GM11168 (cell line): Measurements from ENCODE around the gene PTPRK.

Source experiments
- in situ Hi-C: fragments of 300-500 bp; cut with MboI; formaldehyde crosslinking; loops from one replicate; pipeline ENCODE4 v1.12.0; 2022; ENCODE audit warnings: low sequenced_read_pairs; ENCODE audit not compliant: unreplicated experiment

Gene PTPRK

GRCh38 chr6:128067446-128068118 is 452.8 kb downstream of the PTPRK start:
- in situ Hi-C loops, result no loop called here

GRCh38 chr6:128065072-128065471 is 455.3 kb downstream of the PTPRK start:
- in situ Hi-C loops, result no loop called here

DNA sequence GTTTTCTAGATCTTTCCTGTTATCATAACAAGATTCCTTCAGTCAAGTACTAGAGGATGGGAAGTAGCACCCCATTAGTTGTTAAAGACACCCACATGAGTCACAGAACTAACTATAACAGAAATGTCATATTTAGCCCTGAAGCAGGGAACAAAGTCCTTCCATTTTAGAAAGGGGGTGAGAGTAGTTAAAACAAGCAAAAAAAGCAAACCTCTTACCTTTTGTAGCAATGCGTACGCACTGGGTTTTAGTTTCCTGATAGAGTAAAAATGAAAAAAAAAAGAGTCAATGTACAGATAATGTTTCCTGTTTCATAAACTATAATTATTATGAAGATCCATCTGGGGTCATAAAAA is 455.9 kb downstream of the PTPRK start:
- in situ Hi-C loops, result no loop called here

DNA sequence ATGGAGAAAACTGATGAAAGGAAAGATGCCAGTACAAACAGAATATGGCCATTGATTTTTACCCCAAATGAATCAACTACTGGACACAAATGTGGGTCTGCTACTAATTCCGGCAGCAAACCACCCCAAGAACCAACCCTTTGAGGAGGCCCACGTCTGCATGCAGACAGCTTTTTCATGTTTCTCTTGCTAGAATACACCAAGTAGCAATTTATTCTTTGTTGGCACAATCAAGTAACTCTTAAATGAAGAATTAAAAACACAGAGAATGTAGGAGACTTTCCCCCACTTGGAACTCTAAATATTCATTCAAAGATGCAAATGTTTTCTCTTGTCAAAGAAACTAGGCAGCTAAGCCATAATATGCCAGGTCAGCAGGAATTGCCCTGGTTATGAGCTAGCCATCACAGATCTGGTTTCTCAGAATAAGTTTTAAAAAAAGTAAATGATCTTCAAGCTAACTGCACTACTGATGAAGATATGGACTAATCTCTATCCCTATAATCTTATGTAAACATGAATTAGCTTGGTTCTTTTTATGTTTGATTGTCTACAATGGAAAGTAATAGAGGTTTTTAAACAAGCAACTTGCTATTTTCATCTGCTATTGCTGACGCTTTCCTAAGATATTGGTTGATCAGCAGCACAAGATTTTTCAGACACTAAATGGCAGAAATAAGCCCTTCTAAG is 456.4 kb downstream of the PTPRK start:
- in situ Hi-C loops, result no loop called here

- in situ Hi-C loops, result no loop called here
Observed at GRCh38 chr6:128062882-128063603, 457.4 kb downstream of the PTPRK start.

- in situ Hi-C loops, result no loop called here
Observed at GRCh38 chr6:128057946-128058345, 462.5 kb downstream of the PTPRK start.

DNA sequence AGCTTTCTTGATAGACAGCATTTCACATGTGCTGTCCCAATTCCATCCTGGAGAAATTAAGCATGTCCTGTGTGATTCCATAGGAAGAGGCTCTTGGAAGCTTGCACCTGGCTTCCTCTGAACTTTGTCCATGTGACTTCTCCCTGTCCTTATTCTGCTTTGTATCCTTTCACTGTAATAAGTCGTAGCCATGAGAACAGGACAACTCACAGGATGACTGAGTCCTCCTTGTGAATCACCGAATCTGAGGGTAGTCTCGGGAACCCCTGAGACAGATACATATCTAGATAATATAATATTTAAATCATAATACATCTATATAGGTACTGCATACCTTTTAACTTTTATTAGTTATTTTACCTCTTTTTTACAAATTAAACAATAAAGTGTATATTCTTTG is 462.9 kb downstream of the PTPRK start:
- in situ Hi-C loops, result no loop called here

GRCh38 chr6:128053109-128053508 is 467.3 kb downstream of the PTPRK start:
- in situ Hi-C loops, result no loop called here

DNA sequence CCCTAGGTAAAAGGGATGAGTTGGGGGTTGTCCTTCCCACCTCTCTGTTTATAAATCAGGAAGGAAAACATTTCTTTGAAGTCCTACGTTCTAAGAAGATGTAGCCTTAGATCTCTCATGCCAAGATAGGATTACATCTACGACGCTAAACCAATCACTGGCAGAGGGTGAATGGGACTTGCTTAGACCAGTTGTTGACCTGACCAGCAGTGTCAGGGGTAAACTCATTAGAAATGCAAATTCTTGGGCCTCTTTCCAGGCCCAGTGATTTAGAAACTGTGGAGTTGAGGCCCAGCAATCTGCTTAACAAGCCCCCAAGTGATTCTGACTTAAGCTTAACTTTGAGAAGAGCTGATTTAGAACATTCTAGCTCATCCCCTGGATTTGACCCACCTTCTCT is 472.4 kb downstream of the PTPRK start:
- in situ Hi-C loops, result no loop called here

GRCh38 chr6:128046033-128046432 is 474.4 kb downstream of the PTPRK start:
- in situ Hi-C loops, result no loop called here

DNA sequence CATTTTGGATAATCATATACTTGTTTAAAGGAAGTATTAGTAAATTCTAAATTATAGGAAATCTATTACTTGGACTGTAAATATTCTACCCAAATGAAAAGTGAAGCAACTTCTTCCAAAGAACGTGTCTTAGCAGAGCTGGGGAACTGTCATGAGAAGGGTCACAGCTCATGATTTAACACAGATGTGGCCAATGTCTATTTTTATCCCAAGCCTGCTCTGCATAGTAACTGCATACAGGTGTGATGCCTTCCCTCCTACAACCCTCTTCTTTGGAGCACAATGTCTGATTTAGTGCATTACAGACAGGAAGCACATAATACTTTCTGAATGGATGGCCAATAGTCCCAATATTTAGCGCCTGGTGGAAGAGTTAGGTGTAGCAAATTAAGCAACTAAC is 480.9 kb downstream of the PTPRK start:
- in situ Hi-C loops, result no loop called here

DNA sequence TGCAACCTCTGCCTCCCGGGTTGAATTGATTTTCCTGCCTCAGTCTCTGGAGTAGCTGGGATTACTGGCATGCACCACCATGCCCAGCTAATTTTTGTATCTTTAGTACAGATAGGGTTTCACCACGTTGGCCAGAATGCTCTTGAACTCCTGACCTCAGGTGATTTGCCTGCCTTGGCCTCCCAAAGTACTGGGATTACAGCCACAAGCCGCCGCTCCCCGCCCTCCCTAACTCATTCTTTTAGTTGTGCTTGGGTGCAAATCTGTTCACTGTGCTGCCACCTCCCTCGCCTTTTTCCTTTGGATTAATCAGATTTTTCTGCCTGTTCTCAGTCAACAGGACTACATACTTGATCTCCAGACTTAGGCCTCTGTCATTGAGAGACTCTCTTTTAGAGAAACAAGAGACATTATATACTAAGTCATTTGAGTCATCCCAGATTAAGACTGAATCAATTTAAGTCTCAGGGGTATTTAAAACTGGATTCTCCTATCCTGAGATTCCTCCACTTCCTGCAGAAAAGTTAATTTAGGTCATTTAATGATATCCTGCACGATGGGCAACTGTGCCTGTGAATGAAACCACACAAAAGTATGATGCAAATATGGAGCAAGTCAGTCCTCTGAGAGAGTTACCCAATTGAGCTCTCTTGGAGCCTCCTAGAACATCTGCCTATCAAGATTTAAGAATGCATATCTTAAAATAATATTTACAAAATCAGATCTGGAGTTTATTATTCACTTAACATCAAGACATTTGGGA is 483.4 kb downstream of the PTPRK start:
- in situ Hi-C loops, result no loop called here

DNA sequence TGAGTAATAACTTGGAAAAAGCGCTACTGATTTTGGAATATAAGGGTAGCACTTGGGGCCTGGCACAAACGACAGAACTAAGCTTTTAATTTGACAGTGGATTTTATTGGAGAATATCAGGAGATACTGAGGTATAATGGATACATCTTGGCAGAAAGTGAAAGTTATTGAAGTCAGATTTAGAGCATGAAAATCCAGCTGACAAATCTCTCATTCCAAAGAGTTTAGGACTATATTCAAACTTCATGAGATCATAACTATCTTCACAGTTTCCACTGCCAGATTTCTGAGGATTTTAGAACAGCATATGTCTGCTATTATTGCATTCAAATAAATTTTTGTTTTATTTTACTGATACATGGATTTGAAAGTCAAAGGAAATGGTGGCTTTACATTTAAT is 487.2 kb downstream of the PTPRK start:
- in situ Hi-C loops, result no loop called here

DNA sequence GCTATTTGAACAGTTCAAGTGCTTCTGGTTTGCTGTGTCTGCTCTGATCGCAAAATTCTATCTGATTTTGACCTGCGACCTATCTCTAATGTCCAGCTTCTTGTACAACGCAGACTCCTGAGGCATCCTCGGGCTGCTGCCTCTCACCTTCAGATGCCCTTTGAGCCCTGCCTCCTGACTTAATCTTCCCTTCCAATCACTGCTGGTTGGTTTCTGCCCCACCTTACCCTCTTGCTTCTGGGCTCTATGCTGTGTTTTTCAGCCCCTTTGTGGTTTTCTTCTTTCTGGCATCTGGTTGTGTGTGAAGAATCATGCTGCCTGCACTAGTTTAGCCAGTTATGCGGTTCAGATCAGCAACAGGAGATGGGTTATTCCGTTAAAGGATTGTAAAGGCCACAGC is 488.4 kb downstream of the PTPRK start:
- in situ Hi-C loops, result no loop called here

DNA sequence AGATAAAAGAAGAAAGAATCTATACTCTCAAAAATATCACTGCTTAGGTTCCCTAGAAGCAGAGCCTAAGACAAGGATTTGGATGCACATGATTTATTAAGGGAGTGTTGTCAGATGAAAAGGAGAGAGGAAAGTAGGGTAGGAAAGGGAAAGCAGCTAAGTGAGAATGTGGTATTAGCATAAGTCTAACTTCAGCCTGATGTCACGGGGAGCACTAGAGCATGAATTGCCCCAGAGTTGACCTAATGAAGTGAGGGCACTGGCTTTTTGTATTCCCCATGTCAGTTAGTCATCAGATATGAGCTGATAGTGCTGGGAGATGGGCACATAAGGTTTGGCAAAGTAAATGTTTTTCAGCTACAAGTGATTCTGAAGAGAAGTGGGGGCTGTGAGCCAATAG is 490.6 kb downstream of the PTPRK start:
- in situ Hi-C loops, result no loop called here

DNA sequence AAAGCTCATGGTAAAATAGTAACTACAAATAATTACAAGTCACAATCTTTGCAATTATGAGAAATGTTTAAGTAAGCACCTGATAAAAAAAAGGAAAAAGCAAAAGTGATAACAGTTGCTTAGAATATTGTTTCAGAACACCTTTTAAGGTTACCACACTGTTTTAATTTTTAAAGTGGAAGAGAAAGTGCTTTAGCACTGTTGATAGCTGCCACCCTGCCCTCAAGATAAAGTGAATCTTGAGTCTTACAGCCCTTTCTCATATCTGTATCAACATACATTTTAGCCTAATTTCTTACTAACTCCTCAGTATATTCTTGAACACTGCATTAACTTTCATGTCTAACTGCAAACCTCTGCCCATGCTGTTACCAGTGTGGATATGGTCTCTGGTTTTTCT is 492.2 kb downstream of the PTPRK start:
- in situ Hi-C loops, result no loop called here

GRCh38 chr6:128025478-128025877 is 494.9 kb downstream of the PTPRK start:
- in situ Hi-C loops, result no loop called here

DNA sequence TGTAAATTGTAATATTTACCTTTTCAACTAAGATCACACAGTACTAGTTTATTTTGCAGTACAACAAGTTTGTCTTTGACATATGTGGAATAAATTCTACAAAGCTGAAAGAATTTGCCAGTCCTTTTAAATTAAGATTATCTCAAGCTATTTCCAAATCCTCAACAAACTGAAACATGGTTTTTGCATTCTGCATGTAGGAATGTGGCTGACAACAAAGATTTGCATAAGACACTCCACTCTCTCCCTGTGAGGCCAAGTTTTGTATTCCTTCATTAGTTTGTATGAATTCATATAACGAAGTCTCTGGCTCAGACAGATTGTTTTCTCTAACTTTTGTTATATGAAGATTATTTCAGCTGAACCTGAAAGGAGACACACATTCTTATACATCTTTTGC is 495.4 kb downstream of the PTPRK start:
- in situ Hi-C loops, result no loop called here

GRCh38 chr6:128024046-128024445 is 496.4 kb downstream of the PTPRK start:
- in situ Hi-C loops, result no loop called here

- in situ Hi-C loops, result no loop called here
Observed at GRCh38 chr6:128018821-128019220, 501.6 kb downstream of the PTPRK start.

GRCh38 chr6:128017288-128017687 is 503.1 kb downstream of the PTPRK start:
- in situ Hi-C loops, result no loop called here
